Fibroblast of peridontal ligament (primary cell): ENCODE data around the gene KANSL2.
A peak's percentile ranks its signal among the peaks of the same experiment; 100 is the strongest.
"Not testable (repeated sequence)": the region's sequence is repeated elsewhere in the genome, so short reads cannot be mapped to it uniquely, and the experiment has no call there.

ENCODE experiments used
- DNase-seq: peaks from one replicate; pipeline ENCODE4 v3.0.0-alpha.2; 2010; ENCODE audit errors: extremely low read depth

KANSL2 gene, protein sequence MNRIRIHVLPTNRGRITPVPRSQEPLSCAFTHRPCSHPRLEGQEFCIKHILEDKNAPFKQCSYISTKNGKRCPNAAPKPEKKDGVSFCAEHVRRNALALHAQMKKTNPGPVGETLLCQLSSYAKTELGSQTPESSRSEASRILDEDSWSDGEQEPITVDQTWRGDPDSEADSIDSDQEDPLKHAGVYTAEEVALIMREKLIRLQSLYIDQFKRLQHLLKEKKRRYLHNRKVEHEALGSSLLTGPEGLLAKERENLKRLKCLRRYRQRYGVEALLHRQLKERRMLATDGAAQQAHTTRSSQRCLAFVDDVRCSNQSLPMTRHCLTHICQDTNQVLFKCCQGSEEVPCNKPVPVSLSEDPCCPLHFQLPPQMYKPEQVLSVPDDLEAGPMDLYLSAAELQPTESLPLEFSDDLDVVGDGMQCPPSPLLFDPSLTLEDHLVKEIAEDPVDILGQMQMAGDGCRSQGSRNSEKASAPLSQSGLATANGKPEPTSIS

GRCh38 chr12:48681710-48682532, at the start of gene KANSL2:
Gene KANSL2, minus strand, starts transcription at chr12:48682238. Its CDS starts 606 bp downstream, at chr12:48681632.
- DNase-seq: peak; percentile 98

DNA sequence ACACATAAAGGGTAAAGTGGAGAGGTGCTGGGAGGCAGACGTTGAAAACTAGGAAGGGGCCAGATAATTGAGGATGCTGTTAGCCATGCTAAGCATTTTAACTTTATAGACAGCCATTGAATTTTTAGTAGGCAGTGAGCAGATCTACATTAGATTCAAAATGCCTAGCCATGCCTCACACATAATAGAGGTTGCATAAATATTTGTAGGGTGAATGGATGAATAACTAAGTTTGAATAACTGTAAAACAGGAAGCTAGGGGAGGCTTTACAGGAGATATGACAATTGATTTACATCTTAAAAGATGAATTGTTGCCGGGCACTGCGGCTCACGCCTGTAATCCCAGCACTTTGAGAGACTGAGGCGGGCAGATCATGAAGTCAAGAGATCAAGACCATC, 46.8 kb upstream of the KANSL2 start:
- no peak for DNase-seq

- DNase-seq: not testable (repeated sequence)
Observed at GRCh38 chr12:48720737-48721136, 38.7 kb upstream of the KANSL2 start.

GRCh38 chr12:48720171-48720570, 38.1 kb upstream of the KANSL2 start:
- not testable (repeated sequence) for DNase-seq

DNA sequence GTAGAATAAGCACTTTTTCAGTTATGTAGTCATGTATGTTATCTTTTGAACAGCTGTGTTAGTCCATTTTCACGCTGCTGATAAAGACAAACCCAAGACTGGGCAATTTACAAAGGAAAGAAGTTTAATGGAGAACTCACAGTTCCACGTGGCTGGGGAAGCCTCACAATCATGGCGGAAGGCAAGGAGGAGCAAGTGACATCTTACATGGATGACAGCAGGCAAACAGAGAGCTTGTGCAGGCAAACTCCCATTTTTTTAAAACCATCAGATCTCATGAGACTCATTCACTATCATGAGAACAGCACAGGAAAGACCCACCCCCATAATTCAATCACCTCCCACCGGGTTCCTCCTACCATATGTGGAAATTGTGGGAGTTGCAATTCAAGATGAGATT, 37.0 kb upstream of the KANSL2 start:
- not testable (repeated sequence) for DNase-seq

DNA sequence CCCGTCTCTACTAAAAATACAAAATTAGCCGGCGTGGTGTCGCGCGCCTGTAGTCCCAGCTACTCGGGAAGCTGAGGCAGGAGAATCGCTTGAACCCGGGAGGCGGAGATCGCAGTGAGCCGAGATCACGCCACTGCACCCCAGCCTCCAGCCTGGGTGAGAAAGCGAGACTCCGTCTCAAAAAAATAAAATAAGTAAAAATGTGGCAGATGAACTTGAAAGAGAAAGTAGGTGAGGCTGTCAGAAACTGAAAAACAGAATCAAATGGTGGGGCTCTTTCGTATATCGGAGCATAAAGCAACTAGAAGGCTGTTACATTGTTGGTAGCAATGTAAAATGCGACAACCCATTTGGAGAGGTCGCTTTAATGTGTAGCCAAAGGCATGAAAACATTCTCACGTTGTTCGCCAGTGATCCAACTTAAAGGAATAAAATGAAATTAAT, 35.2 kb upstream of the KANSL2 start:
- peak; percentile 50 for DNase-seq

- DNase-seq: peak; percentile 100
Observed at GRCh38 chr12:48716493-48717251, 34.6 kb upstream of the KANSL2 start, which contains the start of gene CCNT1. Gene CCNT1, minus strand, starts transcription at chr12:48716707. Its CDS starts 32 bp downstream, at chr12:48716675.

DNA sequence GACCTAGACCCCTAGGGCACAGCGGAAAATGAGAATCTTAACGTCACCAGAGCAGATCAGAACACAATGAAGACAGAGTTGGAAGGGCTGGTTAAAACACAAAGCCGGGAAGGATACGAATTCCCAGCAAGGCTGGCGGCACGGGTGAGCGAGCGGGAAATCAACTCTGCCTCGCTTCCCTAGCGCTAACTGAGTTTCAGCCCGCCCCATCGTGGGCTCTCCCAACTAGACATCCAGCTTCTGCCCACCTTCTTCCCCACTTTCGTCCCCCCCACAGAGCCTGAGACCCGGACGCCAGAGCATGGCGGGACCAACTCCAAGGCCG, 34.1 kb upstream of the KANSL2 start:
- no peak for DNase-seq

- DNase-seq: no peak
Observed at GRCh38 chr12:48712209-48712608, 30.2 kb upstream of the KANSL2 start.

DNA sequence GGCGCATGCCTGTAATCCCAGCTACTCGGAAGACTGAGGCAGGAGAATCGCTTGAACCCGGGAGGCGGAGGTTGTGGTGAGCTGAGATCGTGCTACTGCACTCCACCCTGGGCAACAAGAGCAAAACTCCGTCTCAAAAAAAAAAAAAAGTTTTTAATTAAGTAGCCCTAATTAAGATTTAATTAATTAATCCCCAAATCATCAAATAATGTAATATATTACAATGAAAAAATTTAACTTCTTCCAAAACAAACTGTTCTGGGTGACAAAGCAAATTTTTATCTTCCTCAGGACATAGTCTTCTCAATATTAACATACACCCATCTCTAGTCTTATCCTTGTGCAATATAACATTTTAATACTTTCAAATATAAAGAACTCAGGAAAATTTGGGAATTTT, 16.8 kb upstream of the KANSL2 start:
- DNase-seq: not testable (repeated sequence)

DNA sequence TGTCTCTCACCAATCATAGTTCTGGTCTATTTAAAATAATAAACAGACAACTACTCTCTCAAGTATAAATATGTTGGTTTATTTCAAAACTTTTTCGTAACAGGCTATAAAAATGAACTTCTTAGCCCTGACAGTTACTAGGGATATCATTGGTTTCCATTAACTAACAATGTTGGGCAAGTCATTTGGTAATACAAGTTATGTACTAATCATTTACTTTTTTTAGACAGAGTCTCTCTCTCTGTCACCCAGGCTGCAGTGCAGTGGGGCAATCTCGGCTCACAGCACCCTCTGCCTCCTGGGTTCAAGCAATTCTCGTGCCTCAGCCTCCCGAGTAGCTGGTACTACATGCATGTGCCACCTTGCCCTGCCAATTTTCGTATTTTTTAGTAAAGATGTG, 14.6 kb upstream of the KANSL2 start:
- DNase-seq: no peak

DNA sequence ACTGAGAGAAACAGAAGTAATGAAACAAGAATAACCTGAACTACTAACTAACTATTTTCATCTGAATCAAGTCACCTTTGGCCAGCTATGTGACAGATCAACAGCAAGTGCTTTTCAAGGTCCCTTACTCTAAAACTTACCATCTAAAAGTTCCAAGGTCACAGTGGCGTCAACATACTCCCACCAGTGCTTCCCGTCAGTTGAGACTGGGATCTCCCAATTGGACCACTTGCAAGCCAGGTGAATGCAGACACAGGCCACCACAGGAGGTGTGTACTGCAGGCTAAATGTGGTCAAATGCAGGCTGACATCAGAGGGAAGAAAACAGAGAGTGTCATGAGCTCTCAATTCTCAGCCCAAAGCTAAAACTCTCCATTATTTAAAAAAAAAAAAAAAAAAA, 13.8 kb upstream of the KANSL2 start:
- no peak for DNase-seq

DNA sequence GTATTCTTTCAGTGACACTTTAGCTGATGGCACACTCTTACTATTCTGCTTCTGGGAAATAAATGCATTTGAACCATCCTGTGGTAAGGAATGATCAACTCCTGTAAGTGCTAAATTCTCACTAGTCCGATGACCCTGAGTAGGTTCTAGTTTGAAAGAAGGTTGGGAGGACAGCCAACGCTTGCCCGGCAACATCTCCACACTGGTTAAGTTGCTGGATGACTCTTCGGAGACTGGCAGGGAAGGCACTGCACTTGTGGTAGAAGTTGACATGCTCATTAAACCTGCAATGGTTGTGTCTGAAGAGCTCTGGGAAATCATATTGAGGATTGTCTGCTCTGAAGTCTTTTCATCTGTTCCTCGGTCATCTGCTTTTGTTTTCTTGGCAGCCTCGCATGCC, 12.0 kb upstream of the KANSL2 start:
- no peak for DNase-seq

DNA sequence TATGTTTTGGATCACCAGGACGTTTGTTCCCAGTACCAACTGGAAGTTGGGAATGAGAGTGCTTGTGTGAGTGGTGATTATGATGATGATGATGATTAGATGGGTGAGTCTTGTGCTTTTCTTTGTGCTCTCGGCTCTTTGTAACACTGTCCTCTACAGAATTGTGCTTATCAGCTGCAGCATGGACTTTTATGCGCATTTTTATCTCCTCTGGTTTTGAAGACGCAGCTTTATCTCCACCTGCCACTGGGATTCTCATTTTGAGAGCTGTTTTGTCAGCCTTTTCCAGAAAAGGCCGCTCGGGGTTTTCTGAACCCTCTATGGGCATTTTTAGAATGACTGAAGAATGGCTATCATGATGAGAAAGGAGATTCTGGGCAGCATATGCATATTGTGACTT, 11.5 kb upstream of the KANSL2 start:
- no peak for DNase-seq

- no peak for DNase-seq
Observed at GRCh38 chr12:48691826-48692487, 9.9 kb upstream of the KANSL2 start.

DNA sequence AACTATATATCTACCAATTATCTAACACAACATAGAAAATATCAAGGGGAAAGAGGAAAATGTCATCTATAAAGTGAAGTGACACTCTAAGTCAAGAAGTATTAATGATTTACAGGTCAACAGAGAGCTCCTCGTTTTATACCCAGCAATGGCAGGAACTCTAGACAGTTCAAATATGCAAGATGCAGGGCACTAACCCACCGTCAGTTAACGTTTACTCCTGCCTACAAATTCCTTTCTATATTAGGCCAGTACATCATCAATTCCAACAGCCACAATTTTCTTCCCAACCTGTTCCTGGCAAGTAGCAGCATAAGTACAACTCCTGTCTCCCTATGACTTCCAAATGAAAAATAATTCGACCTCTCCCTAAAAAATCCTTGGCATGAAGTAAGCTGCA, 9.0 kb upstream of the KANSL2 start:
- no peak for DNase-seq

- DNase-seq: no peak
Observed at GRCh38 chr12:48690436-48690835, 8.4 kb upstream of the KANSL2 start.

DNA sequence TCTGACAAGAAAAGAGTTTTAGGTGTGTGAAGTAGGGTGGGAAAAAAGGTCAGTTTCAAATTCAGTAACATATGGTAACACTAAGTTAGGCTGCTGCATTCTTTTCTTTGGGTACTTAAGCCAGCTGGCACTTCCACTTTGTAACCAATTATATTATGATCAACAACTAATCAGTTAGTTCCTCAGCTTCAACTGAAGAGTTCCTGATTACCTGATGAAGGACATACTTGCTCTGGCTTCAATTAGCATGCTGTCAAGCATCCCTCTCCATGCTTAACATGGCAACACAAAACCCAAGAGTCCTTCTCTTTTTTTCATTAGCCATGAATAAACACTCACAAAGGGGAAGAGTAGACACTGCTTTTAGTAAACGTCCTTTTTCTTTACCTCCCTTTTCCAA, 6.8 kb upstream of the KANSL2 start:
- no peak for DNase-seq

- DNase-seq: no peak
Observed at GRCh38 chr12:48687592-48687991, 5.6 kb upstream of the KANSL2 start.

DNA sequence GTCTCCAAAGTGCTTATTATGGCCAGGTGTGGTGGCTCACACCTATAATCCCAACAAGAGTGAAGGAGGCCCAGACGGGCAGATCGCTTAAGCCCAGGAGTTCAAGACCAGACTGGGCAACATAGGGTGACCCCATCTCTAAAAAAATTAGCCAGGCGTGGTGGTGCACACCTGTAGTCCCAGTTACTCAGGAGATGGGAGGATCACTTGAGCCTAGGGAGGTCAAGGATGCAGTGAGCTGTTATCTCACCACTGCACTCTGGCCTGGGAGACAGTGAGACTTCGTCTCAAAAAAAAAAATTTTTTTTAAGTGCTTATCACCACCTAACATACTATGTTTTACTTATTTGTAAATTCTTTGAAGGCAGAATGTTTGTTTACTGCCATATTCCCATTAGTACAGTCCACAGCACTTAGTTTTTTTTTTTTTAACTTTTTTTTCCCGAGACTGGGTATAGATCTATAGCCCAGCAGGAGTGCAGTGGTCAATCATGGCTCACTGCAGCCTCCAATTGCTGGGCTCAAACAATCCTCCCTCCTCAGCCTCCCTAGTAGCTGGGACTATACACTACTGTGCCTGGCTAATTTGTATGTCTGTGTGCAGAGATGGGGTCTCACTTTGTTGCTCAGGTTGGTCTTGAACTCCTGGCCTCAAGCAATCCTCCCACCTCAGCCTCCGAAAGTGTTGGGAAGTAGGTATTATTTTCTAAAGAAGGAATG, 4.7 kb upstream of the KANSL2 start:
- DNase-seq: no peak
